AG10803 (cell line): ENCODE results near the gene SMTNL1.
A peak's percentile ranks its signal among the peaks of the same experiment; 100 is the strongest.

Experiments used
- DNase-seq: peaks from one replicate; pipeline ENCODE4 v3.0.0; 2010; ENCODE audit warnings: low read depth
- H3K4me3 ChIP-seq: 2 replicates; pipeline ENCODE4 v1.5.1; 2011; ENCODE audit warnings: mild to moderate bottlenecking, low read length, control low read depth
- CTCF ChIP-seq: conservative IDR thresholded peaks from 2 replicates; pipeline ENCODE4 v1.5.1; 2011; ENCODE audit warnings: mild to moderate bottlenecking, low read length, control low read depth, inconsistent platforms

Gene SMTNL1

GRCh38 chr11:57511741-57512430 is 25.5 kb upstream of the SMTNL1 start:
- no peak for DNase-seq
- no peak overlapping the region for H3K4me3 ChIP-seq
- no peak for TF ChIP-seq CTCF

DNA sequence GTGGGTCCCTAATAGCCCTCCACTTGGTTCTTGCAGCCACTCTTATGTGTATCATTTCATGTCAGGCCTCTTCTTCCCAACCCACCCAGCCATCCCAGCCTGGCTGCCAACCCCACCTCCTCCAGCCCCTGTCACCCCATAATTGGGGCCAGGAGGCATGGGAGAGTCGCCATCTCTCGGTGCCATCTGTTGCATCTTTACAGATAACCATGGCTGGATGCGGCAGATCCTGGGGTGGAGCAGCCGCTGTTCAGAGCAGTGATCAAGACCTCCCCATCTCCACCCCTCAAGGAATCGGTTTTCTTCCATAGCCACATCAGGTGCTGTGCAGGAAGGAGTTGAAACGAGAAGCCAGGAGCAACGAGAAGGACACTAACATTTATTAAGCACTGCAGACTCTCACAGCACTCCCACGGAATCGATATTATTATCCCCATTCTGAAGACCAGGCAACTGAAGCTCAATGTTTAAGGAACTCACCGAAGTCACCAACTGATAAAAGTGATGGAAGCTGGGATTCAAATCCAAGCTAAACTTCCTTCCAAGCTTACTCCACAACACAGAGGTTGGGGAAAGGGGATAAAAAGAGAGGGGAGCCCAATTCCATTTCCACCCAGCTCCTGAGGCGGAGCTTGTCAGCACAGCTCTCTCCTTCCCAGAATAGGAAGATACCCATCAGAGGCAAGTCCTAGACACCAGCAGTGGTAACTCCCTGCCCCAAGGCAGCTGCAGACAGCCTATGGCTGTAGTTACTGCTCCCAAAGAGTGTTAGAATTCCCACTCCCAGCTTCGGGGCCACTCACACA is 24.5 kb upstream of the SMTNL1 start:
- no peak for DNase-seq
- no peak for TF ChIP-seq CTCF
- H3K4me3 ChIP-seq: no peak overlapping the region

DNA sequence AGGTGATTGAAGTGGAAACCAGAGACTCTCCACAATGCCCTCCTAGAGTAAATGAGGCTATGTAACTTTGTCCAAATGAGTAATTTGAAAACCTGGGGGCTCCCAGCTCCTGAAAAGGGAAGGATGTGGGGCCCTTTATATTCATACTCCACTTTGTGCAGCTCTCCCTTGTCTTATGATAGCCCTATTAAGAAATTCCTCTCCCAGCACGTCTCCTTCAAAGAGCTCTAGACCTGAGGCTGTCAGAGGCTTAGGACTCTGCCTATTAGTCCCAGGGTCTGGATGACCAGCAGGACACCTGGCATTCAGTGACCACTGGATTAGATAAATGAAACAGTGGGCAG is 24.0 kb upstream of the SMTNL1 start:
- no peak for DNase-seq
- no peak overlapping the region; the same call in 1 of the 2 replicates for H3K4me3 ChIP-seq
- no peak for TF ChIP-seq CTCF

- no peak for TF ChIP-seq CTCF
- DNase-seq: peak; percentile 33
These were observed 23.4 kb upstream of the SMTNL1 start for GRCh38 chr11:57513911-57514537.

GRCh38 chr11:57514538-57515331 is 22.7 kb upstream of the SMTNL1 start:
- TF ChIP-seq CTCF: no peak
- DNase-seq: peak; percentile 21

More at GRCh38 chr11:57513911-57514537, 23.4 kb upstream of the SMTNL1 start:
- H3K4me3 ChIP-seq: peak overlapping the region; percentile 85

GRCh38 chr11:57515332-57516060 is 21.9 kb upstream of the SMTNL1 start, which contains the start of gene SLC43A1:
Gene SLC43A1, minus strand, starts transcription at chr11:57515702. Its CDS starts 1,591 bp downstream, at chr11:57514111.
- peak; percentile 16; the same call in 1 of the 2 replicates for TF ChIP-seq CTCF
- DNase-seq: peak; percentile 50
- H3K4me3 ChIP-seq: peak within 1 kb of the TSS; percentile 85

More at GRCh38 chr11:57514538-57515331, 22.7 kb upstream of the SMTNL1 start:
- H3K4me3 ChIP-seq: peak overlapping the region; percentile 85
